GM12801 (cell line): ENCODE results near the gene CMTR1.

Source experiments
- TF ChIP-seq, protein P1 (sequence below): IDR thresholded peaks from one replicate; pipeline ENCODE4 v1.5.1; 2011; ENCODE audit warnings: control low read depth; ENCODE audit not compliant: insufficient read length; ENCODE audit errors: extremely low read depth

Gene CMTR1

GRCh38 chr6:37481711-37482605 is 48.9 kb downstream of the CMTR1 start:
- TF ChIP-seq, protein P1, sequence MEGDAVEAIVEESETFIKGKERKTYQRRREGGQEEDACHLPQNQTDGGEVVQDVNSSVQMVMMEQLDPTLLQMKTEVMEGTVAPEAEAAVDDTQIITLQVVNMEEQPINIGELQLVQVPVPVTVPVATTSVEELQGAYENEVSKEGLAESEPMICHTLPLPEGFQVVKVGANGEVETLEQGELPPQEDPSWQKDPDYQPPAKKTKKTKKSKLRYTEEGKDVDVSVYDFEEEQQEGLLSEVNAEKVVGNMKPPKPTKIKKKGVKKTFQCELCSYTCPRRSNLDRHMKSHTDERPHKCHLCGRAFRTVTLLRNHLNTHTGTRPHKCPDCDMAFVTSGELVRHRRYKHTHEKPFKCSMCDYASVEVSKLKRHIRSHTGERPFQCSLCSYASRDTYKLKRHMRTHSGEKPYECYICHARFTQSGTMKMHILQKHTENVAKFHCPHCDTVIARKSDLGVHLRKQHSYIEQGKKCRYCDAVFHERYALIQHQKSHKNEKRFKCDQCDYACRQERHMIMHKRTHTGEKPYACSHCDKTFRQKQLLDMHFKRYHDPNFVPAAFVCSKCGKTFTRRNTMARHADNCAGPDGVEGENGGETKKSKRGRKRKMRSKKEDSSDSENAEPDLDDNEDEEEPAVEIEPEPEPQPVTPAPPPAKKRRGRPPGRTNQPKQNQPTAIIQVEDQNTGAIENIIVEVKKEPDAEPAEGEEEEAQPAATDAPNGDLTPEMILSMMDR: no peak

GRCh38 chr6:37482606-37483251 is 49.7 kb downstream of the CMTR1 start:
- TF ChIP-seq, protein P1: no peak

DNA sequence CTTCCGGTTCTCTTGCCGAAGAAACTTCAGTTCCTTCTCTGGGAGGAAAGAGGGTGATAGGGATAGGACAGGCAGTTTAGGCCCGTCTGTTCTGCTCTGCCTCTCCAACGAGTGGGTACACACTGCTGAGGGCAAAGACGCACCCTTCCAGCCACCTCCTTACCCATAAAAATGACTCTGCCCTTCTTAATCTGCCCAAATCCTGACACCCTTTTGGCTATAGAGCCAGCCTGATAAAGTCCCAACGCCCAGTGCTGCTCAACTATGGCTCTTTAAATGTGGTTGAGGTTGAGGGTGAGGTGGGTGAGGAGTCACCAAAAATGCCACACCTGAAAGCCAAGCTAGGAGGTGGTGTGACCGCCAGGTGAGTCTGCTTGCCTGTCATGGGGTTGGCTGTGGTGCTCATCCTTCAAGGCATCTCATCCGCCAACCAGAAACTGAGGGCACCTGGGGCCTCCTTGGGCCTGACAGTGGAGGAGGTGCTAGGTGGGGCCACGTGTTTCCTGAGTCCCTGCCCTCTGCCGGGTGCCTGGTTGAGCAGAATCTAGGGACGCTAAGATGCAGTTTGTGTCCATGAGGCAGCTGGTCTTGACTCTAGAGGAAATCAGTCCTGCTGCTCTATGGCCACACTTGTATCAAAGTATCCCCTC is 50.4 kb downstream of the CMTR1 start:
- TF ChIP-seq, protein P1: no peak

DNA sequence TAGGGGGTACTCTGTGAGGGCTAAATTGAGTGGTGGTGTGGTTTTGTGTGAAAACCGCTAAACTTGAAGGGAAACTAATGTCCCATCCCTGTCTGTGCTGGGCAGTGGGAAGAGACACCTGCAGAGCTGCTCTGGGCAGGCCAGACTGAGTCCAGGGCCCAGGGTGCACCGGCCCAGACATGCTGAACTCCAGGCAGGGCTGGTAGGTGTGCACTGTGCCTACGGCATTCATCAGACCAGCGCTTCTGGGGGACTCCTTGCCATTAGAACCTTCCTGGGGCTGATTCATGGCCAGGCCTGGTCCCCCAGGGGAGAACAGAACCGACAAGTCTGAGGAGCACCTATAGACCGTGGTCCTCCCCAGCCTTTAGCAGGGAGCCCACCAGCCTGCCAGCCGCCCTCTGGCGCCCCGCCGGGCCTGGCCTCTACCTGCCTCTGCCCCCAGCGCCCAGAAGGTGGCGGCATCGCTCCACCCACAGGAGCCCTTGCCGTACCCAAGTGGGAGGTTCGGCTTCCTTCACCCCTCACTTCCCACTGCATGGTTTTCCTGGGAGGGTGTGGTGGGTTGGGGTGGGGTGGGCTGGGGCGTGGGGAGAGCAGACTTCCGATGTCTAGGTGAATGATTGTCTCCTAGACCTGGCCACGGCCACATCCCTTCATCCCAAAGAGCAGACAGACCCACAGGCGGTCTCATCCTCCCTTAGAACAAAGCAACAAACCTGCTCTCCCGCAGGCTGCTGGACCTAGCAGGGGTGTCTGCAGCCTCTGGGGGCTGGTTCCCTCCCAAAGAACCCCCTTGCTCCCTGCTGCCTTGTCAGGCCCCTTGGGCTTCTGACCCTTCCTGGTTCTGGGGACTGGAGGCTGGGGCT is 51.1 kb downstream of the CMTR1 start:
- TF ChIP-seq, protein P1: no peak

DNA sequence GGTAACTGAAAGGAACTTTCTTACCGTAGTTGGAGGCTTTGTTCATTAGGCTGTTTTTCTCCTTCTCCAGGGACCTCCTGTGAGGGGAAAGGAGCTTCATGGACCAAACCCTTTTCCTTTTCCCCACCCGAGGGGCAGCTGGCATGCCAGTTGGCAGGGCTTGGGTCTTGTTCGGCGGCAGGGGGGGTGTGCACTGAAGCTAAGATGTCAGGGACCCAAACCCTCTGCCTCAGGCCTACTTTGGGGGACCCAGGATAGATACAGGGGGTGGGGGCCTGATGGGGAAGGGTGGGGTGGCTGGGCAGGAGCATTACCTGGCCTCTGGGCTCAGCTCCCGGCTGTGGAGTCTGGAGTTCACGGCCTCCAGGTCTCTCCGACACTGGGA is 51.8 kb downstream of the CMTR1 start:
- TF ChIP-seq, protein P1: no peak

- TF ChIP-seq, protein P1: no peak
Observed at GRCh38 chr6:37485291-37485702, 52.3 kb downstream of the CMTR1 start.
